Activated T-helper 17 cell treated with anti-CD3 and anti-CD28 coated beads, Interleukin-2, amount 50 U/mL, for 72 hours (primary cell): ENCODE data around the gene EPG5. TPM values are rescaled to one million over a fixed set of nuclear protein-coding genes. Genes with fewer than 3 reads are reported as not detected.

ENCODE experiments used
- ATAC-seq: fragments of 150-1000 bp; cut with Tn5 transposase; replicated peaks from 2 replicates; pipeline ENCODE4 v1.10.0; 2021; ENCODE audit warnings: mild to moderate bottlenecking, moderate library complexity
- H3K27ac Mint-ChIP-seq: one replicate; pipeline ENCODE4 v1.8.0; 2022; ENCODE audit warnings: mixed read lengths
- H3K27me3 Mint-ChIP-seq: one replicate; pipeline ENCODE4 v1.8.0; 2022; ENCODE audit warnings: mixed read lengths
- H3K36me3 Mint-ChIP-seq: one replicate; pipeline ENCODE4 v1.8.0; 2022; ENCODE audit warnings: low read depth, mild to moderate bottlenecking, mixed read lengths
- H3K4me1 Mint-ChIP-seq: one replicate; pipeline ENCODE4 v1.8.0; 2022; ENCODE audit warnings: mixed read lengths
- H3K4me3 Mint-ChIP-seq: one replicate; pipeline ENCODE4 v1.8.0; 2022; ENCODE audit warnings: mild to moderate bottlenecking, mixed read lengths
- H3K9me3 Mint-ChIP-seq: one replicate; pipeline ENCODE4 v1.8.0; 2022; ENCODE audit warnings: mixed read lengths
- total RNA-seq, 2 donors: library from RNA; stranded (reverse); gene quantifications; one replicate each; pipeline ENCODE4 v1.2.3, GENCODE V29; 2022

Gene EPG5
- total RNA-seq, 2 donors from 2014 or later: 22.9 to 24.0 TPM

- Mint-ChIP-seq H3K4me1 (peaks cover 18% of the 10 kb centered on the region), H3K36me3 (peaks cover 97% of the 10 kb centered on the region), H3K9me3 (no peaks in the 10 kb centered on the region), H3K4me3 (no peak overlapping the region), H3K27me3 (no peaks in the 10 kb centered on the region), H3K27ac (no peak overlapping the region)
- ATAC-seq: no peak
These were observed 44.0 kb downstream of the EPG5 start for GRCh38 chr18:45923138-45923537.

GRCh38 chr18:45920367-45920766 lies 46.8 kb downstream of the EPG5 start:
- H3K27me3 Mint-ChIP-seq: no peaks in the 10 kb centered on the region
- H3K27ac Mint-ChIP-seq: peak overlapping the region; percentile 70
- peaks cover 18% of the 10 kb centered on the region for H3K4me1 Mint-ChIP-seq
- H3K4me3 Mint-ChIP-seq: no peak overlapping the region
- H3K9me3 Mint-ChIP-seq: no peaks in the 10 kb centered on the region
- H3K36me3 Mint-ChIP-seq: peaks cover 98% of the 10 kb centered on the region
- no peak for ATAC-seq

- Mint-ChIP-seq H3K9me3 (no peaks in the 10 kb centered on the region), H3K4me1 (peaks cover 14% of the 10 kb centered on the region), H3K27me3 (no peaks in the 10 kb centered on the region), H3K27ac (peak overlapping the region; percentile 42), H3K4me3 (no peak overlapping the region), H3K36me3 (peaks cover 96% of the 10 kb centered on the region)
- no peak for ATAC-seq
These were observed 50.8 kb downstream of the EPG5 start for GRCh38 chr18:45916302-45916701.

- Mint-ChIP-seq H3K36me3 (peaks cover 96% of the 10 kb centered on the region), H3K4me3 (no peak overlapping the region), H3K4me1 (no peaks in the 10 kb centered on the region)
These were observed 53.9 kb downstream of the EPG5 start for GRCh38 chr18:45913276-45913675.

GRCh38 chr18:45910405-45911023 lies 56.6 kb downstream of the EPG5 start:
- Mint-ChIP-seq H3K4me1 (no peaks in the 10 kb centered on the region), H3K36me3 (peaks cover 96% of the 10 kb centered on the region), H3K27ac (no peak overlapping the region), H3K4me3 (no peak overlapping the region), H3K9me3 (no peaks in the 10 kb centered on the region), H3K27me3 (no peaks in the 10 kb centered on the region)
- ATAC-seq: peak; percentile 79

More at GRCh38 chr18:45913276-45913675, 53.9 kb downstream of the EPG5 start:
- Mint-ChIP-seq H3K9me3 (no peaks in the 10 kb centered on the region), H3K27me3 (no peaks in the 10 kb centered on the region), H3K27ac (no peak overlapping the region)
- no peak for ATAC-seq

GRCh38 chr18:45901654-45902210 lies 65.4 kb downstream of the EPG5 start:
- H3K27ac Mint-ChIP-seq: no peak overlapping the region

GRCh38 chr18:45900623-45901022 lies 66.5 kb downstream of the EPG5 start:
- Mint-ChIP-seq H3K4me3 (no peak overlapping the region), H3K27me3 (no peaks in the 10 kb centered on the region), H3K36me3 (peaks cover 97% of the 10 kb centered on the region), H3K9me3 (no peaks in the 10 kb centered on the region), H3K4me1 (no peaks in the 10 kb centered on the region), H3K27ac (no peak overlapping the region)
- ATAC-seq: peak; percentile 9

More at GRCh38 chr18:45901654-45902210, 65.4 kb downstream of the EPG5 start:
- Mint-ChIP-seq H3K4me3 (no peak overlapping the region), H3K4me1 (no peaks in the 10 kb centered on the region), H3K27me3 (no peaks in the 10 kb centered on the region), H3K9me3 (no peaks in the 10 kb centered on the region), H3K36me3 (peaks cover 97% of the 10 kb centered on the region)
- no peak for ATAC-seq

GRCh38 chr18:45896991-45897390 lies 70.1 kb downstream of the EPG5 start:
- H3K27ac Mint-ChIP-seq: peak overlapping the region; percentile 15
- no peak overlapping the region for H3K4me3 Mint-ChIP-seq
- H3K4me1 Mint-ChIP-seq: no peaks in the 10 kb centered on the region
- H3K36me3 Mint-ChIP-seq: peaks cover 95% of the 10 kb centered on the region
- H3K9me3 Mint-ChIP-seq: no peaks in the 10 kb centered on the region
- H3K27me3 Mint-ChIP-seq: no peaks in the 10 kb centered on the region
- no peak for ATAC-seq

- Mint-ChIP-seq H3K27me3 (no peaks in the 10 kb centered on the region), H3K36me3 (peaks cover 95% of the 10 kb centered on the region), H3K4me1 (no peaks in the 10 kb centered on the region), H3K27ac (peak overlapping the region; percentile 15), H3K4me3 (no peak overlapping the region), H3K9me3 (no peaks in the 10 kb centered on the region)
- ATAC-seq: no peak
These were observed 70.7 kb downstream of the EPG5 start for GRCh38 chr18:45896452-45896851.

GRCh38 chr18:45895339-45895738 lies 71.8 kb downstream of the EPG5 start:
- H3K27me3 Mint-ChIP-seq: no peaks in the 10 kb centered on the region
- peaks cover 89% of the 10 kb centered on the region for H3K36me3 Mint-ChIP-seq
- H3K27ac Mint-ChIP-seq: no peak overlapping the region
- ATAC-seq: no peak
- no peak overlapping the region for H3K4me3 Mint-ChIP-seq
- no peaks in the 10 kb centered on the region for H3K9me3 Mint-ChIP-seq
- no peaks in the 10 kb centered on the region for H3K4me1 Mint-ChIP-seq

GRCh38 chr18:45894818-45895217 lies 72.3 kb downstream of the EPG5 start:
- H3K27me3 Mint-ChIP-seq: no peaks in the 10 kb centered on the region
- no peak overlapping the region for H3K4me3 Mint-ChIP-seq
- ATAC-seq: no peak
- H3K9me3 Mint-ChIP-seq: no peaks in the 10 kb centered on the region
- peaks cover 89% of the 10 kb centered on the region for H3K36me3 Mint-ChIP-seq
- no peaks in the 10 kb centered on the region for H3K4me1 Mint-ChIP-seq
- no peak overlapping the region for H3K27ac Mint-ChIP-seq

- ATAC-seq: no peak
- no peaks in the 10 kb centered on the region for H3K27me3 Mint-ChIP-seq
- H3K9me3 Mint-ChIP-seq: no peaks in the 10 kb centered on the region
- no peak overlapping the region for H3K27ac Mint-ChIP-seq
- H3K4me1 Mint-ChIP-seq: no peaks in the 10 kb centered on the region
- peaks cover 87% of the 10 kb centered on the region for H3K36me3 Mint-ChIP-seq
- H3K4me3 Mint-ChIP-seq: no peak overlapping the region
These were observed 75.3 kb downstream of the EPG5 start for GRCh38 chr18:45891806-45892205.

GRCh38 chr18:45890606-45891005 lies 76.5 kb downstream of the EPG5 start:
- Mint-ChIP-seq H3K27me3 (no peaks in the 10 kb centered on the region), H3K9me3 (no peaks in the 10 kb centered on the region), H3K4me1 (no peaks in the 10 kb centered on the region), H3K4me3 (no peak overlapping the region), H3K36me3 (peaks cover 87% of the 10 kb centered on the region), H3K27ac (peak overlapping the region; percentile 58)
- ATAC-seq: no peak

GRCh38 chr18:45889419-45890064 lies 77.6 kb downstream of the EPG5 start:
- no peaks in the 10 kb centered on the region for H3K27me3 Mint-ChIP-seq
- ATAC-seq: no peak

GRCh38 chr18:45887585-45887984 lies 79.5 kb downstream of the EPG5 start:
- H3K9me3 Mint-ChIP-seq: no peaks in the 10 kb centered on the region

More at GRCh38 chr18:45889419-45890064, 77.6 kb downstream of the EPG5 start:
- Mint-ChIP-seq H3K36me3 (peaks cover 82% of the 10 kb centered on the region), H3K27ac (peak overlapping the region; percentile 58), H3K4me3 (no peak overlapping the region), H3K4me1 (no peaks in the 10 kb centered on the region), H3K9me3 (no peaks in the 10 kb centered on the region)

More at GRCh38 chr18:45887585-45887984, 79.5 kb downstream of the EPG5 start:
- Mint-ChIP-seq H3K4me1 (no peaks in the 10 kb centered on the region), H3K27me3 (no peaks in the 10 kb centered on the region), H3K27ac (peak overlapping the region; percentile 41), H3K36me3 (peaks cover 84% of the 10 kb centered on the region), H3K4me3 (no peak overlapping the region)
- ATAC-seq: no peak
